OCI-LY1 (cell line): ENCODE data around the gene CYBB.
A peak's percentile ranks its signal among the peaks of the same experiment; 100 is the strongest.

Experiments used
- H2AFZ ChIP-seq: fragments of 200-600 bp; sonication (generic), shearing (Covaris generic); 2 replicates; pipeline ENCODE4 v1.6.0; 2014; ENCODE audit warnings: antibody characterized with exemption, mild to moderate bottlenecking, low read length
- H3F3A ChIP-seq: fragments of 200-600 bp; sonication (generic), shearing (Covaris generic); 2 replicates; pipeline ENCODE4 v1.6.0; 2014; ENCODE audit warnings: mild to moderate bottlenecking, antibody characterized with exemption, low read length, moderate library complexity; ENCODE audit not compliant: insufficient read depth
- H3K27ac ChIP-seq: fragments of 200-600 bp; sonication (generic); 2 replicates; pipeline ENCODE4 v1.5.1; 2014; ENCODE audit warnings: low read length, mixed run types, mild to moderate bottlenecking, low read depth; ENCODE audit not compliant: poor library complexity, severe bottlenecking
- H3K27me3 ChIP-seq: fragments of 200-600 bp; sonication (generic); 2 replicates; pipeline ENCODE4 v1.6.0; 2014; ENCODE audit warnings: antibody characterized with exemption, mild to moderate bottlenecking, low read length, moderate library complexity; ENCODE audit not compliant: insufficient read depth
- H3K36me3 ChIP-seq: fragments of 200-600 bp; sonication (generic); 2 replicates; pipeline ENCODE4 v1.6.1; 2014; ENCODE audit warnings: mild to moderate bottlenecking, antibody characterized with exemption, low read length, moderate library complexity, mixed read lengths; ENCODE audit not compliant: insufficient read depth
- H3K4me1 ChIP-seq: fragments of 200-600 bp; sonication (generic); 2 replicates; pipeline ENCODE4 v1.5.1; 2014; ENCODE audit warnings: mild to moderate bottlenecking, low read length, moderate library complexity; ENCODE audit not compliant: insufficient read depth, severe bottlenecking
- H3K4me2 ChIP-seq: fragments of 200-600 bp; sonication (generic), shearing (Covaris generic); 2 replicates; pipeline ENCODE4 v1.6.1; 2014; ENCODE audit warnings: low read length
- H3K4me3 ChIP-seq: fragments of 200-600 bp; sonication (generic); 2 replicates; pipeline ENCODE4 v1.5.1; 2014; ENCODE audit warnings: low read length, low read depth, mild to moderate bottlenecking, mixed read lengths; ENCODE audit not compliant: poor library complexity, severe bottlenecking
- H3K79me2 ChIP-seq: fragments of 200-600 bp; shearing (Covaris generic); 2 replicates; pipeline ENCODE4 v1.6.1; 2016; ENCODE audit warnings: mixed run types, low read length, mixed read lengths; ENCODE audit not compliant: insufficient read depth
- H3K9ac ChIP-seq: fragments of 200-600 bp; sonication (generic), shearing (Covaris generic); 2 replicates; pipeline ENCODE4 v1.6.1; 2014; ENCODE audit warnings: mild to moderate bottlenecking, low read length, mixed read lengths
- H3K9me2 ChIP-seq: fragments of 200-600 bp; sonication (generic), shearing (Covaris generic); 2 replicates; pipeline ENCODE4 v1.6.1; 2014; ENCODE audit warnings: low read depth, mild to moderate bottlenecking, low read length, mixed read lengths
- H3K9me3 ChIP-seq: fragments of 200-600 bp; shearing (Covaris generic); 2 replicates; pipeline ENCODE4 v1.6.1; 2014; ENCODE audit warnings: low read length, mixed read lengths
- H4K20me1 ChIP-seq: fragments of 200-600 bp; sonication (generic), shearing (Covaris generic); 2 replicates; pipeline ENCODE4 v1.6.0; 2016; ENCODE audit warnings: mild to moderate bottlenecking, low read length; ENCODE audit not compliant: insufficient read depth
- EZH2 ChIP-seq: fragments of 200-600 bp; sonication (generic), shearing (Covaris generic); IDR thresholded peaks from 2 replicates; pipeline ENCODE4 v1.8.0; 2017; ENCODE audit warnings: borderline replicate concordance, mixed run types, mild to moderate bottlenecking, antibody characterized with exemption, low read length, moderate library complexity, mixed read lengths
- TF ChIP-seq, protein P1 (sequence below): fragments of 200-600 bp; sonication (generic), shearing (Covaris generic); IDR thresholded peaks from 2 replicates; pipeline ENCODE4 v1.5.1; 2017; ENCODE audit warnings: mild to moderate bottlenecking, antibody characterized with exemption, low read length, moderate library complexity, mixed read lengths

Gene CYBB

DNA sequence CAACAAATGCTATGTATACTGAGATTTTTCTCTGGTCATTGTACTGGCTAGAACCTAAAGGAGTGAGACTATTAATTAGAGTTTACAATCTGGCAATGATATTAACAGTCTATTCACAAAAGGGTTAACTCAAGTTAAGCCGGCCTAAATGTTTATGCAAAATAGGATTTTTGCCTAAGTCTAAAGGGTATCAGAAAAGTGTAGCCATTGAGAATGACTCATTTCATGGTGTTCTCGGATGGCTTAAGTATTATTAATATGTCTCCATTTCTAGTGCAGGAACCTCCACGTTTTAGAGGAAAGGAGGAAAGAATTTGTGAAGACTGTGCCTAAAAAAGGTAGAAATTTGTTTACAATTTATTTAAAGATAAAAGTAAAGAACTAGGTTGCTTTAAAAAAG, 37.7 kb downstream of the CYBB start:
- H4K20me1 ChIP-seq: no peaks in the 10 kb centered on the region
- no peaks in the 10 kb centered on the region for H3K27me3 ChIP-seq
- H3K4me2 ChIP-seq: peak overlapping the region; percentile 83
- no peak overlapping the region for H2AFZ ChIP-seq
- H3K79me2 ChIP-seq: no peaks in the 10 kb centered on the region
- no peak for TF ChIP-seq EZH2
- TF ChIP-seq, protein P1, sequence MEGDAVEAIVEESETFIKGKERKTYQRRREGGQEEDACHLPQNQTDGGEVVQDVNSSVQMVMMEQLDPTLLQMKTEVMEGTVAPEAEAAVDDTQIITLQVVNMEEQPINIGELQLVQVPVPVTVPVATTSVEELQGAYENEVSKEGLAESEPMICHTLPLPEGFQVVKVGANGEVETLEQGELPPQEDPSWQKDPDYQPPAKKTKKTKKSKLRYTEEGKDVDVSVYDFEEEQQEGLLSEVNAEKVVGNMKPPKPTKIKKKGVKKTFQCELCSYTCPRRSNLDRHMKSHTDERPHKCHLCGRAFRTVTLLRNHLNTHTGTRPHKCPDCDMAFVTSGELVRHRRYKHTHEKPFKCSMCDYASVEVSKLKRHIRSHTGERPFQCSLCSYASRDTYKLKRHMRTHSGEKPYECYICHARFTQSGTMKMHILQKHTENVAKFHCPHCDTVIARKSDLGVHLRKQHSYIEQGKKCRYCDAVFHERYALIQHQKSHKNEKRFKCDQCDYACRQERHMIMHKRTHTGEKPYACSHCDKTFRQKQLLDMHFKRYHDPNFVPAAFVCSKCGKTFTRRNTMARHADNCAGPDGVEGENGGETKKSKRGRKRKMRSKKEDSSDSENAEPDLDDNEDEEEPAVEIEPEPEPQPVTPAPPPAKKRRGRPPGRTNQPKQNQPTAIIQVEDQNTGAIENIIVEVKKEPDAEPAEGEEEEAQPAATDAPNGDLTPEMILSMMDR: no peak
- peak overlapping the region; percentile 57 for H3K4me3 ChIP-seq
- peak overlapping the region; percentile 81 for H3K9ac ChIP-seq
- no peaks in the 10 kb centered on the region for H3F3A ChIP-seq
- H3K36me3 ChIP-seq: no peaks in the 10 kb centered on the region
- H3K4me1 ChIP-seq: peaks cover 83% of the 10 kb centered on the region
- peak overlapping the region; percentile 97 for H3K27ac ChIP-seq
- H3K9me3 ChIP-seq: no peaks in the 10 kb centered on the region
- H3K9me2 ChIP-seq: no peaks in the 10 kb centered on the region

- Histone ChIP-seq H4K20me1 (no peaks in the 10 kb centered on the region), H3K36me3 (no peaks in the 10 kb centered on the region), H2AFZ (no peak overlapping the region), H3K27ac (peak overlapping the region; percentile 97), H3K4me3 (peak overlapping the region; percentile 57), H3K9ac (peak overlapping the region; percentile 81), H3K4me2 (peak overlapping the region; percentile 83), H3K79me2 (no peaks in the 10 kb centered on the region), H3F3A (no peaks in the 10 kb centered on the region), H3K27me3 (no peaks in the 10 kb centered on the region), H3K4me1 (peaks cover 83% of the 10 kb centered on the region), H3K9me3 (no peaks in the 10 kb centered on the region), H3K9me2 (no peaks in the 10 kb centered on the region)
- TF ChIP-seq EZH2: no peak
- TF ChIP-seq, protein P1: no peak
Observed at GRCh38 chrX:37818031-37818430, 38.2 kb downstream of the CYBB start.

DNA sequence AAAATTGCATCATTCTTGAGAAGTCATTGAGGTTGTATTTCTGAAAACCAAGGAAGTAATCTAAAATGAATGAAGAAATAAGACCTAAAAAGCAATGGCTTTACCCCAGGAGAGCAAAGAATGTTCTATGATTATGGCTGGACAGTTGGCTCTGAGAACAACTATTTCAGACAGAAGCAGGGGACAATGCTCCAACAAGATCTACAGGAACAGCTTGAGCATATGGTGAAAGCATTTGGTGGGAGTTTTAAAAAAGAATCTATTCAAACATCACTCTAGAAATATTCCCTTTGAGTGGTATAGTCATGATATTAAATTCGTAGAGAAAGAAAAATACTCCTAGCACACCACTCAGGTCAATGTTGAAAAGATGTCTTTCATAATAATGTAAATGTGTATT, 40.8 kb downstream of the CYBB start:
- H3K36me3 ChIP-seq: no peaks in the 10 kb centered on the region
- no peaks in the 10 kb centered on the region for H4K20me1 ChIP-seq
- no peak overlapping the region for H2AFZ ChIP-seq
- H3K27ac ChIP-seq: peak overlapping the region; percentile 74
- no peak overlapping the region for H3K4me3 ChIP-seq
- no peak for TF ChIP-seq EZH2
- TF ChIP-seq, protein P1: no peak
- H3F3A ChIP-seq: no peaks in the 10 kb centered on the region
- no peak overlapping the region for H3K4me2 ChIP-seq
- H3K9me3 ChIP-seq: no peaks in the 10 kb centered on the region
- no peaks in the 10 kb centered on the region for H3K9me2 ChIP-seq
- H3K4me1 ChIP-seq: peaks cover 80% of the 10 kb centered on the region
- no peak overlapping the region for H3K9ac ChIP-seq
- H3K27me3 ChIP-seq: no peaks in the 10 kb centered on the region
- no peaks in the 10 kb centered on the region for H3K79me2 ChIP-seq
